Liver (tissue), 3 donors: Measurements from ENCODE around the gene ZNF563.

Experiments used
- ATF3 ChIP-seq: IDR thresholded peaks from 2 replicates; pipeline ENCODE4 v1.6.1; 2016; ENCODE audit warnings: antibody characterized with exemption
- CTCF ChIP-seq: fragments of 150-350 bp; IDR thresholded peaks from 2 replicates; pipeline ENCODE4 v1.5.1; 2017; ENCODE audit warnings: improper control_type of control experiment, low read depth, low read length; ENCODE audit not compliant: missing input control
- FOXA1 ChIP-seq: IDR thresholded peaks from 2 replicates; pipeline ENCODE4 v1.6.1; 2016; ENCODE audit warnings: antibody characterized with exemption
- GABPA ChIP-seq, 2 donors: IDR thresholded peaks in 1 of 2; conservative IDR thresholded peaks in 1 of 2; 2 replicates each; pipeline ENCODE4 v1.6.1; 2016; ENCODE audit warnings: antibody characterized with exemption in 2 of 2, mild to moderate bottlenecking in 1 of 2, moderate library complexity in 1 of 2
- HNF4G ChIP-seq: IDR thresholded peaks from 2 replicates; pipeline ENCODE4 v1.6.1; 2016; ENCODE audit warnings: antibody characterized with exemption
- JUND ChIP-seq, 2 donors: IDR thresholded peaks; 2 replicates each; pipeline ENCODE4 v1.6.1; 2016; ENCODE audit warnings: antibody characterized with exemption in 2 of 2
- MAX ChIP-seq: IDR thresholded peaks from 2 replicates; pipeline ENCODE4 v1.6.1; 2016; ENCODE audit warnings: antibody characterized with exemption
- RAD21 ChIP-seq, 2 donors: IDR thresholded peaks; 2 replicates each; pipeline ENCODE4 v1.6.1; 2016; ENCODE audit warnings: antibody characterized with exemption in 2 of 2, mild to moderate bottlenecking in 2 of 2
- REST ChIP-seq: IDR thresholded peaks from 2 replicates; pipeline ENCODE4 v1.6.1; 2016; ENCODE audit warnings: antibody characterized with exemption, mild to moderate bottlenecking
- RXRA ChIP-seq, 2 donors: IDR thresholded peaks; 2 replicates each; pipeline ENCODE4 v1.6.1; 2017 to 2018; ENCODE audit warnings: antibody characterized with exemption in 2 of 2, mild to moderate bottlenecking in 1 of 2
- SP1 ChIP-seq: IDR thresholded peaks from 2 replicates; pipeline ENCODE4 v1.6.1; 2018; ENCODE audit warnings: antibody characterized with exemption, mild to moderate bottlenecking
- YY1 ChIP-seq: IDR thresholded peaks from 2 replicates; pipeline ENCODE4 v1.6.1; 2016; ENCODE audit warnings: antibody characterized with exemption, mild to moderate bottlenecking
- donor health status: healthy.
- donor health status: healthy.

GRCh38 chr19:12314553-12314952 is 18.9 kb downstream of the ZNF563 start:
- TF ChIP-seq CTCF, result no peak
- TF ChIP-seq REST, result no peak
- TF ChIP-seq ATF3, result no peak
- no peak for TF ChIP-seq HNF4G
- peak in 1 of 2 donors; percentile 31 for TF ChIP-seq RAD21 (IDR thresholded peaks at IDR 0.05)
- TF ChIP-seq YY1, result no peak
- TF ChIP-seq GABPA (IDR thresholded peaks at IDR 0.05 in 1 of 2, conservative IDR thresholded peaks at IDR 0.05 in 1 of 2), result no peak
- TF ChIP-seq MAX, result no peak
- no peak for TF ChIP-seq JUND (IDR thresholded peaks at IDR 0.05)
- TF ChIP-seq SP1, result peak; percentile 44
- TF ChIP-seq RXRA (IDR thresholded peaks at IDR 0.05), result peak; percentile 37 to 58
- no peak for TF ChIP-seq FOXA1
